K562 (cell line): ENCODE measurements around the gene SULT1A1. TPM values are rescaled to one million over a fixed set of nuclear protein-coding genes. Genes with fewer than 3 reads are reported as not detected.

ENCODE experiments used
- ATAC-seq: fragments of 200-7000 bp; cut with Tn5 transposase; 3 replicates; pipeline ENCODE4 v1.9.1; 2020; ENCODE audit warnings: moderate library complexity
- BruUV-seq: library from RNA; stranded (reverse); fragments of 400-500 nt; replicated peaks from 2 replicates; lab custom pipeline; 2021; lab: Mats Ljungman, UMichigan
- CTCF ChIA-PET: fragments of 300-600 bp; formaldehyde crosslinking; extraction: SDS; loops from one replicate; lab custom pipeline; 2021; ENCODE audit warnings: low intra/inter-chr PET ratio; lab: Yijun Ruan, JAX
- POLR2A ChIA-PET: fragments of 300-600, 350-650 bp; sonication (Branson Sonifier 250); formaldehyde crosslinking; extraction: SDS; loops from one replicate; lab custom pipeline; 2021; ENCODE audit warnings: antibody characterized with exemption, inconsistent platforms; lab: Yijun Ruan, JAX
- DNase-seq, 4 experiments: peaks; one replicate each; pipeline versions ENCODE4 v3.0.0 to v3.0.0-alpha.2; 2011 to 2018; ENCODE audit warnings: low spot score in 3 of 4, mixed read lengths in 3 of 4; ENCODE audit errors: extremely low read depth in 1 of 4
- FAIRE-seq: peaks from 2 replicates; lab custom pipeline; 2011; peaks lifted over from hg19 to GRCh38; lab: Jason Lieb, UNC
- H2AFZ ChIP-seq: 2 replicates; pipeline ENCODE4 v1.6.0; 2011; ENCODE audit warnings: low read depth, low read length, control low read depth, inconsistent platforms
- H3K27ac ChIP-seq: fragments of 200-600 bp; 3 replicates; pipeline ENCODE4 v1.8.0; 2011; ENCODE audit warnings: low read depth, mild to moderate bottlenecking, control low read depth, inconsistent platforms, low read length, moderate library complexity, mixed read lengths; ENCODE audit errors: extremely low read depth
- H3K27me3 ChIP-seq, 2 experiments: fragments of 300-600 bp in 1 of 2; 2 replicates in 1 of 2; 3 replicates in 1 of 2; pipeline versions ENCODE4 v1.6.0 to v1.8.0; 2011; ENCODE audit warnings: inconsistent platforms in 2 of 2, low read length in 2 of 2, mild to moderate bottlenecking in 1 of 2, mixed read lengths in 1 of 2, moderate library complexity in 1 of 2; ENCODE audit not compliant: control insufficient read depth in 2 of 2, insufficient read depth in 2 of 2
- H3K36me3 ChIP-seq: fragments of 300-600 bp; 3 replicates; pipeline ENCODE4 v1.8.0; 2011; ENCODE audit warnings: mild to moderate bottlenecking, low read length, inconsistent platforms; ENCODE audit not compliant: control insufficient read depth, insufficient read depth
- H3K4me1 ChIP-seq, 2 experiments: fragments of 200-600 bp in 1 of 2; replicated peaks in 1 of 2; 2 replicates in 1 of 2; 3 replicates in 1 of 2; pipeline versions ENCODE4 v1.5.1 to v1.8.0; 2011; ENCODE audit warnings: inconsistent platforms in 2 of 2, low read length in 2 of 2, mild to moderate bottlenecking in 1 of 2, mixed read lengths in 1 of 2, moderate library complexity in 1 of 2; ENCODE audit not compliant: control insufficient read depth in 2 of 2, insufficient read depth in 2 of 2
- H3K4me2 ChIP-seq: 2 replicates; pipeline ENCODE4 v1.6.1; 2011; ENCODE audit warnings: low read length, control low read depth, inconsistent platforms, mixed read lengths; ENCODE audit not compliant: insufficient read depth
- H3K4me3 ChIP-seq: fragments of 200-600 bp; sonication (generic), shearing (Covaris generic); 2 replicates; pipeline ENCODE4 v1.5.1; 2016; ENCODE audit warnings: control low read depth, inconsistent platforms
- H3K79me2 ChIP-seq: fragments of 200-600 bp; 3 replicates; pipeline ENCODE4 v1.8.0; 2011; ENCODE audit warnings: low read length, inconsistent platforms; ENCODE audit not compliant: control insufficient read depth, insufficient read depth
- H3K9ac ChIP-seq, 2 experiments: 2 replicates each; pipeline versions ENCODE4 v1.6.0 to v1.6.1; 2011; ENCODE audit warnings: low read depth in 2 of 2, low read length in 2 of 2, control low read depth in 1 of 2, inconsistent platforms in 1 of 2, mild to moderate bottlenecking in 1 of 2, mixed read lengths in 1 of 2; ENCODE audit not compliant: insufficient read depth in 1 of 2
- H3K9me1 ChIP-seq: one replicate; pipeline ENCODE4 v1.6.0; 2011; ENCODE audit warnings: inconsistent platforms, mild to moderate bottlenecking, low read length, moderate library complexity; ENCODE audit not compliant: control insufficient read depth, insufficient read depth
- H3K9me3 ChIP-seq: replicated peaks from 2 replicates; pipeline ENCODE4 v1.5.1; 2011; ENCODE audit warnings: low read depth, low read length, inconsistent platforms; ENCODE audit not compliant: control insufficient read depth, insufficient read depth
- H4K20me1 ChIP-seq: replicated peaks from 2 replicates; pipeline ENCODE4 v1.6.1; 2011; ENCODE audit warnings: low read length, inconsistent platforms, mixed read lengths; ENCODE audit not compliant: control insufficient read depth, insufficient read depth
- CBFA2T2 ChIP-seq: fragments of 450-650 bp; conservative IDR thresholded peaks from 2 replicates; pipeline ENCODE4 v1.6.1; 2017; ENCODE audit warnings: mild to moderate bottlenecking
- CHD4 ChIP-seq: fragments of 200-600 bp; sonication (generic); IDR thresholded peaks from 3 replicates; pipeline ENCODE4 v1.6.1; 2012; ENCODE audit warnings: low read depth, mild to moderate bottlenecking, mixed read lengths, low read length, inconsistent platforms; ENCODE audit not compliant: insufficient read depth, insufficient replicate concordance, poor library complexity, severe bottlenecking
- FUS ChIP-seq: fragments of 200-400 bp; formaldehyde crosslinking; optimal IDR thresholded peaks from 2 replicates; pipeline ENCODE3; 2017; ENCODE audit warnings: low read depth, low read length
- IRF2 ChIP-seq: sonication (generic); formaldehyde crosslinking; IDR thresholded peaks from 2 replicates; pipeline ENCODE4 v1.8.1; 2022; ENCODE audit warnings: mild to moderate bottlenecking, missing genetic modification reagents
- KDM5B ChIP-seq: fragments of 200-600 bp; sonication (generic); IDR thresholded peaks from 2 replicates; pipeline ENCODE4 v1.6.1; 2012; ENCODE audit warnings: low read depth, mild to moderate bottlenecking, moderate library complexity, low read length, control low read depth, inconsistent platforms; ENCODE audit not compliant: insufficient replicate concordance
- MXI1 ChIP-seq: IDR thresholded peaks from 2 replicates; pipeline ENCODE4 v1.6.1; 2011; ENCODE audit warnings: low read depth, mild to moderate bottlenecking, improper control_type of control experiment, low read length
- MYNN ChIP-seq, 2 experiments: sonication (generic); formaldehyde crosslinking in 1 of 2; IDR thresholded peaks; 2 replicates each; pipeline versions ENCODE4 v1.5.0 to v1.6.1; 2016 to 2020; ENCODE audit warnings: antibody characterized with exemption in 1 of 2, missing genetic modification reagents in 1 of 2
- RAD51 ChIP-seq: fragments of 450-650 bp; IDR thresholded peaks from 2 replicates; pipeline ENCODE4 v1.7.1; 2016; ENCODE audit warnings: low read depth, mild to moderate bottlenecking, borderline replicate concordance
- RFX5 ChIP-seq: IDR thresholded peaks from 2 replicates; pipeline ENCODE4 v1.6.1; 2011; ENCODE audit warnings: low read depth, mild to moderate bottlenecking, improper control_type of control experiment, low read length
- SETDB1 ChIP-seq: IDR thresholded peaks from one replicate; pipeline ENCODE4 v1.6.1; 2012; ENCODE audit warnings: low read length, control low read depth, inconsistent platforms
- SRSF1 ChIP-seq: fragments of 200-400 bp; formaldehyde crosslinking; IDR thresholded peaks from 2 replicates; pipeline ENCODE4 v1.6.1; 2017; ENCODE audit warnings: mild to moderate bottlenecking, low read depth, low read length, moderate library complexity
- TOE1 ChIP-seq, 2 experiments: fragments of 450-650 bp in 1 of 2; sonication (generic) in 1 of 2; formaldehyde crosslinking in 1 of 2; IDR thresholded peaks; 2 replicates each; pipeline versions ENCODE4 v1.7.1 to v1.8.0; 2016 to 2022; ENCODE audit warnings: borderline replicate concordance in 2 of 2, mild to moderate bottlenecking in 2 of 2, antibody characterized with exemption in 1 of 2, inconsistent platforms in 1 of 2, low read depth in 1 of 2, missing genetic modification reagents in 1 of 2, moderate library complexity in 1 of 2
- U2AF2 ChIP-seq: fragments of 200-400 bp; formaldehyde crosslinking; optimal IDR thresholded peaks from 2 replicates; pipeline ENCODE3; 2017; ENCODE audit warnings: low read depth, mild to moderate bottlenecking, low read length
- ZFPM2 ChIP-seq: fragments of 250-450 bp; sonication (Bioruptor Pico); IDR thresholded peaks from 2 replicates; pipeline ENCODE4 v1.5.1; 2022; ENCODE audit warnings: mild to moderate bottlenecking
- ZKSCAN1 ChIP-seq: fragments of 150-350 bp; IDR thresholded peaks from 2 replicates; pipeline ENCODE4 v1.6.1; 2016; ENCODE audit warnings: low read depth, low read length
- ZNF584 ChIP-seq: fragments of 200-800 bp; sonication (Bioruptor generic); IDR thresholded peaks from 2 replicates; pipeline ENCODE4 v1.6.1; 2016; ENCODE audit warnings: low read depth, mild to moderate bottlenecking, missing genetic modification characterization, missing compliant biosample characterization
- whole genome bisulfite sequencing: fragments of 100-300 bp; shearing (Covaris generic); methylation state at CpG from one replicate; pipeline ENCODE4 v1.1.6; 2016; ENCODE audit warnings: low coverage, mixed read lengths; ENCODE audit not compliant: insufficient coverage; ENCODE audit errors: missing lambda C conversion rate; 5-methylcytosine and 5-hydroxymethylcytosine counted together
- in situ Hi-C: fragments of 300-500 bp; cut with MboI; formaldehyde crosslinking; loops from 4 replicates; pipeline ENCODE4 v1.15.0; 2018; ENCODE audit warnings: inconsistent platforms, mixed read lengths
- intact Hi-C: fragments of 100-400 bp; cut with micrococcal nuclease; formaldehyde crosslinking; loops from 2 replicates; pipeline ENCODE4 v1.14.2; 2022
- polyA plus RNA-seq, 8 experiments: library from polyadenylated mRNA; depleted of rRNA in 4 of 8; stranded (reverse) in 5 of 8; unstranded in 3 of 8; fragments of >200 nt; fragmentation: Nextera tagmentation in 2 of 8; fragmentation: Illumina TruSeq in 1 of 8; extraction: Ambion mirVana in 2 of 8; extraction: Trizol in 1 of 8; gene quantifications; 2 replicates each; pipeline versions ENCODE4 v1.2.1 to v1.2.3, GENCODE V29; 2011 to 2014; ENCODE audit warnings: inconsistent platforms in 1 of 8, missing spikeins in 1 of 8
- total RNA-seq, 7 experiments: library from RNA; depleted of rRNA in 6 of 7; stranded (reverse); fragments of >200 nt in 6 of 7; fragmentation: Illumina TruSeq in 2 of 7; extraction: Trizol in 2 of 7; gene quantifications; 2 replicates each; pipeline versions ENCODE4 v1.2.1 to v1.2.3, GENCODE V29; 2011 to 2021; ENCODE audit warnings: low replicate concordance in 1 of 7
- TF ChIP-seq, protein P1 (sequence below): sonication (generic); formaldehyde crosslinking; IDR thresholded peaks from 2 replicates; pipeline ENCODE4 v1.8.0; 2022; ENCODE audit warnings: mild to moderate bottlenecking, missing genetic modification reagents
- TF ChIP-seq, protein P2 (sequence below): fragments of 450-650 bp; IDR thresholded peaks from 2 replicates; pipeline ENCODE4 v1.6.1; 2016; ENCODE audit warnings: antibody characterized with exemption
- TF ChIP-seq, protein P3 (sequence below): IDR thresholded peaks from 2 replicates; pipeline ENCODE4 v1.6.1; 2014; ENCODE audit warnings: antibody characterized with exemption

Gene SULT1A1
- total and polyA plus RNA-seq, 9 of the 15 experiments (the other 6 are each of a cell fraction or from before 2014, with no cell fraction given), result 3.4 to 30.1 (median 16.6) TPM

DNA sequence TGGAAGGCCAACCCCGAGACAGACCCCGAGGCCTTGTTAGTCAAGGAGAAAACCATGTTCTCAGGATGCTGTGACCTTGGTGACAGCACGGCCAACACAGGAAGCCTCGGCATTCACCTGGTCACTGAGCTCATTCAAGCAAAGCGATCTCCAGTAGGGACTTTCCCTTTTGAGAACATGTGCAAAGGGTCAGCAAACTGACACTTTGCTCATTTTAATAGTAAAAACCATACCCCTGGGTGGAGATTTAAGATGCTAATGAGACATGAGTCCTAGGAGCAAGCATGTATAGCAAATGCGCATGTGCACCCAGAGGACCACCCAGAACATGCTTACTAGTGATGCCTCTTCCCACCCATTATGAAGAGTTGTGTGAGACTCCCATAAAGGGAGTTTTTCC, 7.3 kb downstream of the SULT1A1 start:
- ATAC-seq (no peak), DNase-seq (no peak), FAIRE-seq (peak; percentile 26)
- no peak overlapping the region for H3K9ac ChIP-seq
- in situ Hi-C loops (loop anchor here (25.0 kb wide), 4 partner anchors 110 to 1610 kb away; partner anchors contain the start of genes EIF3C and EIF3CL), intact Hi-C loops (no loop called here)
- H3K79me2 ChIP-seq, result no peaks in the 10 kb centered on the region
- H3K4me3 ChIP-seq, result no peak overlapping the region
- H3K9me1 ChIP-seq, result peaks cover 4% of the 10 kb centered on the region
- no peaks in the 10 kb centered on the region for H3K27me3 ChIP-seq
- H3K4me1 ChIP-seq, result peaks cover 5 to 7% of the 10 kb centered on the region in 2 experiments
- 49% methylated on average over 3 of the region's 6 CpGs for WGBS
- CTCF ChIA-PET, result no interaction called here
- H3K36me3 ChIP-seq, result no peaks in the 10 kb centered on the region
- H3K4me2 ChIP-seq, result no peak overlapping the region
- no peaks in the 10 kb centered on the region for H4K20me1 ChIP-seq
- no peaks in the 10 kb centered on the region for H3K9me3 ChIP-seq
- TF ChIP-seq, protein P1, sequence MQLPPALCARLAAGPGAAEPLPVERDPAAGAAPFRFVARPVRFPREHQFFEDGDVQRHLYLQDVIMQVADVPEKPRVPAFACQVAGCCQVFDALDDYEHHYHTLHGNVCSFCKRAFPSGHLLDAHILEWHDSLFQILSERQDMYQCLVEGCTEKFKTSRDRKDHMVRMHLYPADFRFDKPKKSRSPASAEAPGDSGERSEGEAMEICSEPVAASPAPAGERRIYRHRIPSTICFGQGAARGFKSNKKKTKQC (CRISPR knock-in tag), result no peak
- TF ChIP-seq ZFPM2 (CRISPR knock-in tag), result no peak
- TF ChIP-seq SRSF1, result no peak
- no peak for TF ChIP-seq MXI1
- no peak for TF ChIP-seq RFX5
- TF ChIP-seq RAD51, result no peak
- TF ChIP-seq, protein P2, sequence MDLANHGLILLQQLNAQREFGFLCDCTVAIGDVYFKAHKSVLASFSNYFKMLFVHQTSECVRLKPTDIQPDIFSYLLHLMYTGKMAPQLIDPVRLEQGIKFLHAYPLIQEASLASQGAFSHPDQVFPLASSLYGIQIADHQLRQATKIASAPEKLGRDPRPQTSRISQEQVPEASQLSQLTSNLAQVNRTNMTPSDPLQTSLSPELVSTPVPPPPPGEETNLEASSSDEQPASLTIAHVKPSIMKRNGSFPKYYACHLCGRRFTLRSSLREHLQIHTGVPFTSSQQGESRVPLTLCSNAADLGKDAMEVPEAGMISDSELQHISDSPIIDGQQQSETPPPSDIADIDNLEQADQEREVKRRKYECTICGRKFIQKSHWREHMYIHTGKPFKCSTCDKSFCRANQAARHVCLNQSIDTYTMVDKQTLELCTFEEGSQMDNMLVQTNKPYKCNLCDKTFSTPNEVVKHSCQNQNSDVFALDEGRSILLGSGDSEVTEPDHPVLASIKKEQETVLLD, result no peak
- TF ChIP-seq SETDB1, result no peak
- TF ChIP-seq ZNF584 (CRISPR knock-in tag), result no peak
- no peak for TF ChIP-seq TOE1 (IDR thresholded peaks at IDR 0.05; ENCODE audit: borderline replicate concordance)
- no peak for TF ChIP-seq TOE1 (CRISPR knock-in tag; IDR thresholded peaks at IDR 0.05; ENCODE audit: borderline replicate concordance, low read depth)
- no peak for TF ChIP-seq KDM5B
- no peak for TF ChIP-seq CBFA2T2
- TF ChIP-seq ZKSCAN1, result no peak
- no peak for TF ChIP-seq MYNN (IDR thresholded peaks at IDR 0.05)
- no peak for TF ChIP-seq MYNN (CRISPR knock-in tag; IDR thresholded peaks at IDR 0.05)
- TF ChIP-seq, protein P3, sequence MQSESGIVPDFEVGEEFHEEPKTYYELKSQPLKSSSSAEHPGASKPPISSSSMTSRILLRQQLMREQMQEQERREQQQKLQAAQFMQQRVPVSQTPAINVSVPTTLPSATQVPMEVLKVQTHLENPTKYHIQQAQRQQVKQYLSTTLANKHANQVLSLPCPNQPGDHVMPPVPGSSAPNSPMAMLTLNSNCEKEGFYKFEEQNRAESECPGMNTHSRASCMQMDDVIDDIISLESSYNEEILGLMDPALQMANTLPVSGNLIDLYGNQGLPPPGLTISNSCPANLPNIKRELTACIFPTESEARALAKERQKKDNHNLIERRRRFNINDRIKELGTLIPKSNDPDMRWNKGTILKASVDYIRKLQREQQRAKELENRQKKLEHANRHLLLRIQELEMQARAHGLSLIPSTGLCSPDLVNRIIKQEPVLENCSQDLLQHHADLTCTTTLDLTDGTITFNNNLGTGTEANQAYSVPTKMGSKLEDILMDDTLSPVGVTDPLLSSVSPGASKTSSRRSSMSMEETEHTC, result no peak
- no peak for TF ChIP-seq IRF2 (CRISPR knock-in tag)
- TF ChIP-seq CHD4, result no peak
- TF ChIP-seq U2AF2, result no peak
- TF ChIP-seq FUS, result no peak
- BruUV-seq, result no TSS peak
- H3K27ac ChIP-seq, result no peak overlapping the region
- POLR2A ChIA-PET, result interaction anchor here (0.6 to 1.8 kb wide), 3 partner anchors 9 to 73 kb away, joined by 3 to 6 read pairs (median 3); no protein-coding TSS in a partner anchor
- no peak overlapping the region for H2AFZ ChIP-seq
